GM18858 (cell line): ENCODE measurements around the gene ARFGEF3.
"Not testable (repeated sequence)": the region's sequence is repeated elsewhere in the genome, so short reads cannot be mapped to it uniquely, and the experiment has no call there.

Experiments used
- ATAC-seq: cut with Tn5 transposase; IDR thresholded peaks from one replicate; pipeline ENCODE4 v1.9.1; 2021; ENCODE audit not compliant: unreplicated experiment

ARFGEF3 gene

DNA sequence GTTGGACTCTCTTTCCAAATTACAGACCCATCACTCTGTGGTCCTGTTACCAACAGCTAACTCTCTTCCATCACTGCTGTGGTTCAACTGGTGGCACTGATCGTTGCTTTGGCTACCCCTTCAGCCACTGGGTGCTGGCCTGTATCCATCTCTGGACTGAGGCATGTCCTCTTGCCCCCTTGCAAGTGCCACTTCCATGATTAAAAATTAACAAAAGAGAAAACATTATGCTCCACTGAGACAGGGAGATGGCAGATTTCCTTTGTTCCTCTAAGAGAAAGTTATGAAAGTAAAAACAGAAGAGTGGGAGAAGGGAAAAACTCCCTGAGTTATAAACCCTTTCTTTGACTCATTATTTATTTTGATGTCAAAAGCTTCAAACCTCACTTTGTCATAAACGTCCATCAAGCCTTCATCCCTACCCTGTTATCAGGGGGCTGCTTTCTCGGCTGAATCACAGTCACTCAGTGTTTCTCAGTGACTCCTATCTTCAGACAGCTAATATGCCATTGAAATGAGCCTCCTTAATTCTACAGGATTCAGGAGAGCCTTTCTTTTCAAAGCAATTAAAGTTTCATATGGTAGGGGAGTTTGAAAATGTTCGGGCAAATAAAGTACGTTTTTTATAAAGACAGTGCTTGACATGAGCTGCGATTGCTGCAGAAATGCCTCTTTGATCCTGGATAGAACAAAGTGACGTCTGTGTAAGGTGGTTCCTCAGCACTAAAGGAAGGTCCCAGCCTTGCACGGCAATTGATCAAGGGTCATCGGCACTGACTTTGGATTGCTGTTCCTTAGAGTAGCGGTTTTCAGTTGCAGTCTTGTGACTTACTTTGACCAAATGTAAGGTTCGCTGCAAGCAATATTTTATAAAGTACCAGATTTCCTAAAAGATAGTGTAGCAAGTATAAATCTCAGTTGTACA is 106.5 kb downstream of the ARFGEF3 start:
- ATAC-seq: no peak

DNA sequence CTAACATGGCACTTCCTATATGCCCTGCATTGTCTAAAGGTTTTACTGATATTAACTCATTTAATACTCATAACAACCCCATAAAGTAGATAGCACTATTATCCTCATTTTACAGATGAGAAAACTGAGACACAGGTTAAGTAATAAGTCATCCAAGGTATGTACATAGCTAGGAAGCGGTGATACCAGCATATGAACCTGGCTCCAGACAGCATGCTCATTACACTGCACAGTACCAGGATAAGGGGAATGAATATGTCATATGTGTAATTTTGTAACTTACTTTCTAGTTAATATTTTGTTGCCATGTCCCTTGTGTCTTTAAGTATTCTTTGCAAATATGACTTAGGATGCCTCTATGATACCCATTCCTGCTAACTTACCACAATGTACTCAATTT is 109.7 kb downstream of the ARFGEF3 start:
- no peak for ATAC-seq

DNA sequence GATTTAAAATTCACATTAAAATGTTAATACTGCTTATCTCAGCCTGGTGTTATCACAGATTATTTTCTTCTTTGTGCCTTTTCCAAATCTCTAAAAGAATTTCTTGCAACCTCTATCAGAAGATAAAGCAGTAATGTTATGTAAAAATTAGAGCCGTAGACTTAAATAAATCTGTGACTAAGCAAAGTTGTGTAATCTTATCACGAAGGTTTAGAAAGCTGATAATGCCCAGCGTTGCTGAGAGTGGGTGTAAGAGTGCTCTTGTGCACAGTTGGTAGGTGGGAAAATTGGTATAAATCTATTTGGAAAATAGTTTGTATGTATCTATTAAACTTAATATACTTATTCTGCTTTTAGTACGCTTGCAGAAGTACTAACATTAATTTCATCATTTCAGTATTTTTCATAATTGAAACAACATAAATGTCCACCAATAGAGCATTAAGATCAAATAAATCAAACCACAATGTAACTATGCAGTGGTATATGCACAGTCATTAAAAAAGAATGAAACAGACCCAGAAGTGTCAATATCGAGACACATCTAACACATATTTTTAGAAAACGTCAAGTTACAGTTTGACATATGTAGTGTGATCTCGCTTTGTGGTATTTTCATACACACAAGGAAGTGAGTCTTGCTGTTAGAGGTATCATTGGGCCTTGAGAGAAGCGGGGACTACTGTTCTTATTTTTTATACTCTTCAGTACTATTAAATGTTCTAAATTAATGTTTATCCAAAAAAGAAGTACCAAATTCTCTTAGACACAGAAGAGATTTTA is 111.0 kb downstream of the ARFGEF3 start:
- ATAC-seq: no peak

DNA sequence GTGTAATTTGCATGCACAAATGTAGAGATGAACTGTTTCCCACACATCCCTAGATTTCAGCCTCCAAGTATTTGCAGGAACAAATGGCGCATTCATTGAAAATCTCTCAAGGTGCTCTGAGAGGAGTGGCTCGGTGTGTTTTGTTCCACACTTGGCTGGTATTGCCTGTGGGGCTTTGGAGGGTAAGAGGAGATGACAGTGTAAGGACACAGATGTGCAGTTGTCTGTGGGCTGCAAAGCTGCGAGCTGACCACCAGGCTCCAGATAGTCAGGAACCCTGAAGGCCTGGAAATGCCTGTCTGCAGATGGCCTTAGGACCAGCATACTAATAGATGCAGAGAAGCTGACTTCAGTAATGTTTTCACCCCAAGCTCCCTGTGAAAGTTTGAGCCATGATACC is 114.2 kb downstream of the ARFGEF3 start:
- ATAC-seq: no peak

DNA sequence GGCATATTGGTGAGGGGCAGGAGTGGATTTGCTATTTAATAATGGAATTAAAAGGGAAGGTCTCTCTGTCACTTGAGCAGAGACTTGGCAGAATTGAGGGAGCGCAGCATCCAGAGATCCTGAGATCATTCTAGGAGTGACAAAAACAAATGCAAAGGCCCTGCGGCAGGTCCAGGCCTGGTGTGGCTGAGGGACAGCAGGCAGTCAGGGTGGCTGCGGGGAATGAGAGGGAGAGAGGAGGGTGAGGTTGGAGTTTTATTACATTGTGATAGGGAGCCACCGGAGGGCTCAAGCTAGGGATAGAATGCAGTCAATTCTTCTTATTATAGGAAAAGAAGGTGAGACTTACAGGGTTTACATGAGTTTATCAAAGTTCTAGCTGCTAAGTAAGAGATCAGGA is 116.1 kb downstream of the ARFGEF3 start:
- ATAC-seq: no peak

DNA sequence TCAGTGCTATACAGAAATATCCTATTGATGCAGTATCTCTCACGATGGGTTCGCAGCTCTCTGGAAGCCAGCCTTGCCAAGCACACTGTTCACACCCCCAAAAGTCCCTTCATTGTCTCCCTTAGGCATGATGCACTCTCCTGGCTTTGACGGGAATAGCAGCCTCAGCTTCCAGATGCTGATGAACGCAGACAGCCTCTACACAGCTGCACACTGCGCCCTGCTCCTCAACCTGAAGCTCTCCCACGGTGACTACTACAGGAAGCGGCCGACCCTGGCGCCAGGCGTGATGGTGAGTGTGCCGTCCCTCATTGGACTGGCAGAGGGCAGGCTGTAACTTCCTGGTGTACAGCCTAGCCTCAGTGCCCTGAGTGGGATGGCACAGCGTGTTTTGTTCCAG is 116.6 kb downstream of the ARFGEF3 start:
- no peak for ATAC-seq

DNA sequence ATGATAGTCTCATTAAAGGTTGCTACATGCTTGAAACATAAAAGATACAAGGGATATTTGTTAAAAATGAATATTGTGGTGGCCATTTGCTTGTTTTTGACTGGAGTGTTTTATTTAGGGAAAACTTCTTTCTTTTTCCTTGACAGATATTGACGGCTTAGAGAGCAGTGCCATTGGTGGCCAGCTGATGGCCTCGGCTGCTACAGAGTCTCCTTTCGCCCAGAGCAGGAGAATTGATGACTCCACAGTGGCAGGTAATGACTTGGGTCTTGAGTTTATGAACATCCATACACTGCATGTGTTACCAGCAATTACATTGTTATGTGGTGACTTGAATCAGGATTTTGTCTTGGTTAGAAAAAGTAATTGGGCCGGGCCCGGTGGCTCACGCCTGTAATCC is 124.1 kb downstream of the ARFGEF3 start:
- ATAC-seq: no peak

DNA sequence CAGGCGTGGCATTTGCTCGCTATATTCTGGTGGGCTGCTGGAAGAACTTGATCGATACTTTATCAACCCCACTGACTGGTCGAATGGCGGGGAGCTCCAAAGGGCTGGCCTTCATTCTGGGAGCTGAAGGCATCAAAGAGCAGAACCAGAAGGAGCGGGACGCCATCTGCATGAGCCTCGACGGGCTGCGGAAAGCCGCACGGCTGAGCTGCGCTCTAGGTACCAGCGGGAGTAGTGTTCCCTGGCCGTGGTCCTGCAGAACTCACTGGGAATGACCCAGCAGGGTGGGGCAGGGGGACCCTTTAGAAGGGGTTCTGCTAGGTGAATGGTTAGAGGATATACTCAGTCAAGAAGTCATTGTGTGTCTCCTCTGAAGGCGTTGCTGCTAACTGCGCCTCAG is 125.0 kb downstream of the ARFGEF3 start:
- no peak for ATAC-seq

DNA sequence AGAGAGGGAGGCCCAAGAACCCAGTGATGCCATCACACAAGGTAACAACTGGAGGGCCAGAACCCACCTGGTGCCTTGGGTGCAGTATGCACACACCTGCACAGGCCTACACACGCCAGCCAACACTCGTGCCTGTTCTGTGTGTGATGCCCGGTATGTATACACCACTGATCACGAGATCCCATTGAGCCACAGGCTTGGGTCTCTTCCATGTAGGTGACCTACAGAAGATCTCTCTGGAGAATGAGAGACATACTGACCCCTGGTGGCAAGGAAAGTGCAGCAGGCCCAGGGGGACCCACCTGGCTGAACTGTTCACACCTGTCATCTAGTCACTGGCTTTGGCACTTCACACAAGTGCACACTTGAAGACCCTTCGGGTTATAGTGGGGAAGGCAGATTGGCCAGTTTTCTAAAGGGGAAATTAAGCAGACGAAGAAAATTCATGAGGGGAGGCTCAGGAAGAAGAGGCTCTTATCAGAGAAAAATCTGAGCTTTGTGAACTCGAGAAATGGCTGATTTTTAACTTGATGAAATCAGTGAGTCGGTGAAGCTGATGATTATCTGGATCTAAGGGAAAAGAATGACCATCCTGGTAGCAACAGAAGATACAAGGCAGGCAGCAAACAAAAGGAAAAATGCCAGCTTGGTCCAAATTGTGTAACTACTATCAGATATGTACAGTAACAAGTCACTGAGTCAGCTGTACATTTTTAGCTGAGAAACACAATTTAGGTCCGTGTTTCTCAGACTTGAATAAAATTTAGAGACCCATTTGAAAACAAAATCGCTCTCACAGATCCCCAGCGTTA is 125.6 kb downstream of the ARFGEF3 start:
- ATAC-seq: no peak

DNA sequence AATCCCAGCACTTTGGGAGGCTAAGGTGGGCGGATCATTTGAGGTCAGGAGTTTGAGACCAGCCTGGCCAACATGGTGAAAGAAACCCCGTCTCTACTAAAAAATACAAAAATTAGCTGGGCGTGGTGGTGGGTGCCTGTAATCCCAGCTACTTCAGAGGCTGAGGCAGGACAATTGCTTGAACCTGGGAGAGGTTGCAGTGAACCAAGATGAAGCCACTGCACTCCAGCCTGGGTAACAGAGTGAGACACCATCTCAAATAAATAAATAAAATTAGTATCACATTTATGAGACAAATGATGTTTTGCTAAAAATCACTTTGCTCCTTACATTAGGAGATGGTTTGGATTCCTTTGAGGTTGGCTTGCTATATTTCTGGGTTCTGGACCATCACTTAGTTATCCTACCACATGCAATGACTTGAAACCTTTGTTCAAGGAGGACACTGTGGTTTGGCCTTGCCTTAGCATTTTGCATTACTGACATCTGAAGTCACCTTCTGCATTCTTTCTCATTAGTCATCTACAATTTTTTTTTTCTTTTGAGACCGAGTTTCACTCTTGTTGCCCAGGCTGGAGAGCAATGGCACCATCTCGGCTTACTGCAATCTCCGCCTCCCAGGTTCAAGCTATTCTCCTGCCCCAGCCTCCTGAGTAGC is 126.8 kb downstream of the ARFGEF3 start:
- ATAC-seq: not testable (repeated sequence)

DNA sequence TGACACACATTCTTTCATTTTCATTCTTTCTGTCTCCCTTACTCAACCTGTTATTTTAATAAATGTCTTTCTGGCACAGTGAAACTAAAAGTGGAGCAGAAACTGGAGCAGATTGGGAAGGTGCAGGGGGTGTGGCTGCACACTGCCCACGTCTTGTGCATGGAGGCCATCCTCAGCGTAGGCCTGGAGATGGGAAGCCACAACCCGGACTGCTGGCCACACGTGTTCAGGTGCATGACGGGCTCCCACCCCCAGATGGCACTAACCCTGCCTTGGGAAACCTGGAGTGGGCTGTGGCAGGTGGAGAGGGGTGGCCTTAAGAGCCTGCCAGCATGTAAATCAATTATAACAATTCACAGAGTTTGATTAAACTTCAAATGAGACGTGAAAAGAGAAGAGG is 128.0 kb downstream of the ARFGEF3 start:
- ATAC-seq: no peak

DNA sequence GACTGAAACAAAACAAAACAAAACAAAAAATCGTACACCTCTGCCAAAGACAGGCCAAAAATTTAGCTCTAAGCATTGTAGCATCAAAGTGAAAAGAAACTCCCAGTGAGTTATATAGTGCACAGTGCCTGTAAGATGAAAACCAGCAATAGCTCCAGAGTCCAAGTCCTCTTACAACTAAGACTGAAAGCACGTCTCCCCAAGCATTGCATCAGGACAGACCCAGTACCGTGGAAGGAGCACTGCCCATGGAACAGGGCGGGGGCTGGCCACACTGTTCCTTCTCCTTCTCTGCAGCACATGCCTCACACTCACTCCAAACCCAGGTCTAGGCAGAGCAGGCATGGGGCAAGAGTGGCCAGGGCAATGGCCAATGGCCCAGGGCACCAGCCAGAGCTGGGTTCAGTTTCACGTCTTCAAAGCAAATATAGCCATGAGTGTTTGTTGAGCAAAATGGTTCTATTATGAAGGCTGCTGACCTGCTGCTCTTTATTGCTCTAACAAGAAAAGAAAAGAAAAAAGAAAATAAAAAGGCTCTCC is 128.8 kb downstream of the ARFGEF3 start:
- no peak for ATAC-seq

DNA sequence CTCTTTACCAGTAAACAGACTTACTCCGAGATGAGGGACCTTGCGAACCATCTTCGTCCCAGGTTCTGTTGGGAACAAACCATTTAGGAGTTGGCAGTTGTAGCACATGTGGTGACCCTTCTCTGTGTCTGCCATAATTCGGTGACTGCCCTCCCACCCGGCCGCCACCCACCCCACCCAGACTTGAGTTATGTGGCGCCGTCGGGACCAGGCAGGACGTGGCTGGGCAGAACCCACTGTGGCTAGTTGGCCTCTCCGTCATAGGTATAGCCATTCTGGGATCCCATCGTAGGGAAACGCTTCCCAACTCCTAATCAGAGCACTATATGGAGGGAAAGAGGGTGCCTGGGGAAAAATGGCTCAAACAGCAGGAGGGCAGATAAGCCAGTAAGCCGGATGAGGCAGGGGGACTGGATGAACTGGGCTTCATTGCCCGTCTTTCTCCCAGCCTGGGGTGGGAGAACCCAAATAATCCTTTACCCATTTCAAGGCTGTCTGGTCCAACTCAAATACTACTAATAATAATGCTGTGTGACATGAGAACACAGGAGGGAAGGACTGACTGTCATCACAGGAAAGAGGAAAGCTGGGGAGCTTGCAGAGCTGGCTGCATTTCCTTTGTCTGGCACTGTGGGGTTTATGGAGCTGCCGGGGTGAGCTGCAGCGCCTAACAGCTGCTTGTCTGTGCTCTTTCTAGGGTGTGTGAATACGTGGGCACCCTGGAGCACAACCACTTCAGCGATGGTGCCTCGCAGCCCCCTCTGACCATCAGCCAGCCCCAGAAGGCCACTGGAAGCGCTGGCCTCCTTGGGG is 129.5 kb downstream of the ARFGEF3 start:
- no peak for ATAC-seq

DNA sequence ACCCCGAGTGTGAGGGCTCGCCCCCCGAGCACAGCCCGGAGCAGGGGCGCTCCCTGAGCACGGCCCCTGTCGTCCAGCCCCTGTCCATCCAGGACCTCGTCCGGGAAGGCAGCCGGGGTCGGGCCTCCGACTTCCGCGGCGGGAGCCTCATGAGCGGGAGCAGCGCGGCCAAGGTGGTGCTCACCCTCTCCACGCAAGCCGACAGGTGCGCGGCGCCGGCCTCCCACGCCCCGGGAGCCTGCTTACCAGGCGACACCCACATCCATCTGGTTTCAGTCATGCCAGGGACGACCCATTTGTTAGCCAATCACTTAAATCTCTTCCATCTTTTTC is 130.1 kb downstream of the ARFGEF3 start:
- ATAC-seq: no peak

DNA sequence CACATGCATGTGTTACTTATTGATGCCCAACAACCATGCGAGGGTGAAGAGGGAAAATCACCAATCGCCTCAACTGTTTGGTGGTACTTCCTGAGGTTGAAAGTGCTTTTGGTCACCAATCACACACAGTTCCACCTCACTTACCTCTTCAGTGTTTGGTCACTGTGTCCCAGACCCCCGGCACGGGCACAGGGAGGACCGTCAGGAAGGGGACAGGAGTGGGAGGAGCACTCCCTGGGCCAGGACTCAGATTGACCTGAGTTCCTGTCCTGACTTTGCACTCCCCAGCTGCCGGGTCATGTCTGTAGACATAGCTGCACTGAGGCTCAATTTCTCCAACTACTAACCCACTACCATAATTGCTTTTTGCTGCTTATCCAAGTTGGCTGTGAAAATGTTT is 130.7 kb downstream of the ARFGEF3 start:
- no peak for ATAC-seq

DNA sequence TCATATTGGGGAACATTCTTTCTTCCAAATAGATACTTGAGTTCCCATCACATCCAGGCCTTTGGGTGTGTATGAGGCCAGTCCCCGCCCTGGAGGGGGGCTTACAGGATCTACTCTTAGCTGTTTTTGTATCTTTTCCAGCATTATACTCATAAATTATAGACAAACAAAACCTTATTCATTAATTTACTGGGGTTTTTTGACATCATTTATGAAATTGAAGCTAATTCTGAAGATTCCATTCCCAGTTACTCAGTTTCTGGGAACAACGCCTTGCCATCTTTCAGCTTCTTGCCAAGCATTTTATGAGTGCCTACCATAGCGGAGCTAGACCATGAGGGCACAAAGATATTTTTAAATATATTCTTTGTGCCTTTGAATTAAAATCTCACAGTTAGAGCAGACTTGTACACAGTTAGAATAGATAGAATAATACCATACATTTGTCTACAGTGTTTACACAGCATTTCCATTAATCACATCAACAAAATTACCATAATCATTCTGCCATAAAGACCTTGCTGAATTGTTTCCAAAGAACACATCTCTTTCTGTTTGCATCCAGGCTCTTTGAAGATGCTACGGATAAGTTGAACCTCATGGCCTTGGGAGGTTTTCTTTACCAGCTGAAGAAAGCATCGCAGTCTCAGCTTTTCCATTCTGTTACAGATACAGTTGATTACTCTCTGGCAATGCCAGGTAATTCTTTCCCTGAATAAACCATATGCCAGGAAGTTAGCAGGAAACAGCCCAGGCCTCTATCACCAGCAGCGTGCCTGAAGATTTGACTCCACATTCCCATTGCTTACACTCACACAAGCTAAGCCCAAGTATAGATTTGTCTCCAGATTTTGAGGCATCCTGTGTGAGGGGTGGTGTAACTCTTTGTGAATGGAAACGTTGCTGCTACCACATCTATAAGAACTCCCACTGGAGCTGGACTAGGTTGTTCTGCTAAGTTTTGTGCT is 132.0 kb downstream of the ARFGEF3 start:
- no peak for ATAC-seq

DNA sequence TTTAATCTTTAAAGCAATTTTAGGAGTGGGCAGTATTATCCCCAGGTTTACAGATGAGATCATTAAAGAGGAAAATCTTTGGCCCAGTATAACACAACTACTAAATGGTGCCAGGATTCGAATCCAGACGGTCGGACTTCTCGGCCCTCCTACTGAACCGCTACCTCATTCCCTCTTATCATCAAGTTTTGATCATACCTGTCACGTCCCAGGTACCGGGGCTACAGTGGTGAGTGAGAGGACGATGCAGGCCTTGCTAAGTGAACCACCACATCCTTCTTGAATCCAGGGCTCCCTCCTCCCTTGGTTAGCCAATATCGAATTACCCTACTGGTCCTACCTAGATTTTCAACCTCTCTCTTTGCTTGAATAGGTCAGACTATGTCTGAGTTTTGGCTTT is 134.6 kb downstream of the ARFGEF3 start:
- ATAC-seq: no peak

DNA sequence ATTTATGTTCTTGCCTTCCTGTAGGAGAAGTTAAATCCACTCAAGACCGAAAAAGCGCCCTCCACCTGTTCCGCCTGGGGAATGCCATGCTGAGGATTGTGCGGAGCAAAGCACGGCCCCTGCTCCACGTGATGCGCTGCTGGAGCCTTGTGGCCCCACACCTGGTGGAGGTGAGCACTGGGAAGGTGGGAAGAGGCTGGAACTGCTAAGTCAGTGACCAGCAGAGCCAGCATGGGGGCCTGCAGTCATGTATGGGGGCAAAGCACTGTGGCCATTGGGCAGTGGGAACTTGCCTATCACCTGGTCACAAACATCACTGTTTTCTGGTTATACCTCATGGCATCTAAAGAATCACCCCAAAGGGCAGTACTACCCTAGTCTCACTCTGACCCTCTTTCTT is 135.0 kb downstream of the ARFGEF3 start:
- no peak for ATAC-seq
